AG08395 (cell line): ENCODE results near the gene C5AR2.
"Not testable (repeated sequence)": the region's sequence is repeated elsewhere in the genome, so short reads cannot be mapped to it uniquely, and the experiment has no call there.

Source experiments
- DNase-seq: peaks from one replicate; pipeline ENCODE4 v3.0.0; 2012; ENCODE audit warnings: mixed read lengths, low spot score

The C5AR2 gene

GRCh38 chr19:47323872-47324271 is 8.1 kb upstream of the C5AR2 start:
- no peak for DNase-seq

- no peak for DNase-seq
These were observed 7.5 kb upstream of the C5AR2 start for GRCh38 chr19:47324502-47324901.

DNA sequence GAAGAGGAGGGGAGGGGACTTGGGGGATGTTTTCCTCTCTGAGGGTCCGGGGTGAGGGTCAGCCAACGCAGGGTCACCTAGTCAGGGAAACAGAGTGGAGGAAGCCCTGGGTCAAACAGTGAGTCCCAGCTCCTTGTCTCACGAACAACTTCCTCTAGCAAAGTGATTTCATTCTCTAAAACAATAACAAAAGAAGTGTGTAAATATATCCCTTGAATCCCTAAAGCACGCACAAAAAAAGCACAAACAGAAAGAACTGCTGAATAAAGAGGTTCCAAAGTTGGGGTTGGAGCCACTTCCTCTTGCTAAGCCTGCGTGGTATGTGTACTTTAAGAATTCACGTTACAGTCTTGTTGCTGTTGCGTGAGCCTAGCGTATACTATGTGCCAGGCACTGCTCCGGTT is 1.5 kb upstream of the C5AR2 start:
- no peak for DNase-seq

GRCh38 chr19:47331490-47331889 is 485 bp upstream of the C5AR2 start:
- DNase-seq: no peak

DNA sequence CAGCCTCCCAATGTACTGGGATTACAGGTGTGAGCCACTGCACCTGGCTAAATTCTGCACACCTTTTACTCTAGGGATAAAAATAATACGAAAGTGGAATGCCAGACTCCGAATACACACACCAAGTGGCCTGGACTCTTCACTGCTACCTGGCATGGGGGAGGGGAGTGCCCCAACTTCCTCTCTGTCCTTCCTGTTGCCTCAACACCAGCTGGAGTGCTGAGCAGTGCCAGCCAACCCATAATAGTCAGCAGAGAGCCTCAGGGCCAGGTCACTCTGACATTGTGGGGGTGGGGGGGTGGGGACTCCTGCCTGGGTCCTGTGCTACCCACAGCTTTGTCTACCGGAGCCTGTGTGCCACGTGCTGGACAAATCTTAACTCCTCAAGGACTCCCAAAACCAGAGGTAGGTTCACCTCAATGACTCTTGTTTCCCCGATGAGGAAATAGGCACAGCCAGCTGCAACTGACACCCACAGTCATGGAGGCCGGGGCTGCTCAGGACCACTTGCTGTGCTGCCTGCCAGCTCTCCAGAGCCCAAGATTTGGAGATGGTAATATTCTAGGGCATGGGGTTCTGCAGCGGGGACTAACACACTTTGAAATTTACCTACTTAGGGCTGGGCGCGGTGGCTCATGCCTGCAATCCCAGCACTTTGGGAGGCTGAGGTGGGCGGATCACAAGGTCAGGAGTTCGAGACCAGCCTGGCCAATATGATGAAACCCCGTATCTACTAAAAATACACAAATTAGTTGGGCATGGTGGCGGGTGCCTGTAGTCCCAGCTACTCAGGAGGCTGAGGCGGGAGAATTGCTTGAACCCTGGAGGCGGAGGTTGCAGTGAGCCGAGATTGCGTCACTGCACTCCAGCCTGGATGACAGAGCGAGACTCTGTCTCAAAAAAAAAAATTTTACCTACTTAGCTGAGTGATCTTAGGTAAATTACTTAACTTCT is 5.1 kb downstream of the C5AR2 start:
- not testable (repeated sequence) for DNase-seq

DNA sequence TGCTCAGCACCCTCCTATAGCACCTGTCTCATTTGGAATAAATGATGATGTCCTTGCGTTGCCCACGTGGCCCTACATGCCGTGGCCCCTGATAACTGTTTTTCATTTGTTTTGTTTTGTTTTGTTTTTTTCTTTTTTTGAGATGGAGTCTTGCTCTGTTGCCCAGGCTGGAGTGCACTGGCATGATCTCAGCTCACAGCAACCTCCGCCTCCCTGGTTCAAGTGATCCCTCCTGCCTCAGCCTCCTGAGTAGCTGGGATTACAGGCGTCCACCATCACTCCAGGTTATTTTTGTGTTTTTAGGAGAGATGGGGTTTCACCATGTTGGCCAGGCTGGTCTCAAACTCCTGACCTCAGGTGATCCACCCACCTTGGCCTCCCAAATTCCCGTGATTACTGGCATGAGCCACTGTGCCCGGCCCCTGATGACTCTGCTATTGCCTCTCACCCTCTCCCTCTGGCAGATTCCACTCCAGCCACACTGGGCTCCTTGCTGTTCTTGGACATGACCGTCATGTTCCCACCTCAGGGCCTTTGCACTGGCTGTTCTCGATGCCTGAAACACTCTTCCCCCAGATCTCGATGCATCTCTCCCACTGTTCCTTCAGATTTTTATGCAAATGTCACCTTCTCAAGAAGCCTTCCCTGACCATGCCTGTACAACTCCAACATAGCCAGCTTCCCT is 7.4 kb downstream of the C5AR2 start:
- DNase-seq: no peak

GRCh38 chr19:47340477-47341208 is 8.7 kb downstream of the C5AR2 start:
- DNase-seq: no peak

- DNase-seq: no peak
These were observed 9.8 kb downstream of the C5AR2 start for GRCh38 chr19:47341734-47342133.

DNA sequence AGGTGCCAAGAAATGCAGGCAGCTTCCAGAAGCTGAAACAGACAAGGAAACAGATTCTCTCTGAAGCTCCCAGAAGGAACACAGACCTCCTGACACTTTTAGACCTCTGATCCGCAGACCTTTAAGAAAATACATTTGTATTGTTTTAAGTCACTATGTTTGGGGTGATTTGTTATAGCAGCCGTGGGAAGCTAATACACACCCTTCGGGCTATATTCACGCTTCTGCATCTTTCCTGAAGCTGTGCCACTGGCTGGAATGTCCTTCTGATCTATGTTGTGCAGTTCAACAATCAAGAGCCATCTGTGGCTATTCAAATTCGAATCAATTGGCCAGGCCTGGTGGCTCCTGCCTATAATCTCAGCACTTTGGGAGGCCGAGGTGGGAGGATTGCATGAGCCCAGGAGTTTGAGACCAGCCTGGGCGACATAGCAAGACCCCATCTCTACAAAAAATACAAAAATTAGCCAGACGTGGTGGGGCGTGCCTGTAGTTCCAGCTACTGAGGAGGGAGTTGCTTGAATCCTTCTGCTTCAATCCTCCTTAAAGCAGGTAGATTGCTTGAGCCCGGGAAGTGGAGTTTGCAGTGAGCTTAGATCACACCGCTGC is 11.3 kb downstream of the C5AR2 start:
- DNase-seq: no peak

DNA sequence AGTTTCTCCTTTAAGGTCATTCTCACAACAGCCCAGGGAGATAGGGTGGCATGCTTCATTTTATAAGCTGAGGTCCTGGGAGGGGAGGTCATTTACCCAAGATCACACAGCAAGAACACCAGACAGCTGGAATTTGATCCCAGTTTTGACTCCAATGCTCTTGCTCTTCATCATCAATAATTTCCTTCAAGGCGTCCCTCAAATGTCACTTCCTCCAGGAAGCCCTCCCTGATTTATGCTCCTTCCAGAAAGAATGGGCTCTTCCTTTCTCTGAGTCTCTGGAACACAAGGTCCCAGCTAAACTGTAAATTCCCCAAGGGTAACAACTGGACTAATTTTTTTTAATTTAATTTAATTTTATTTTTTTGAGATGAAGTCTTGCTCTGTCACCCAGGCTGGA is 12.4 kb downstream of the C5AR2 start:
- DNase-seq: no peak

GRCh38 chr19:47346024-47346423 is 14.0 kb downstream of the C5AR2 start:
- DNase-seq: not testable (repeated sequence)

DNA sequence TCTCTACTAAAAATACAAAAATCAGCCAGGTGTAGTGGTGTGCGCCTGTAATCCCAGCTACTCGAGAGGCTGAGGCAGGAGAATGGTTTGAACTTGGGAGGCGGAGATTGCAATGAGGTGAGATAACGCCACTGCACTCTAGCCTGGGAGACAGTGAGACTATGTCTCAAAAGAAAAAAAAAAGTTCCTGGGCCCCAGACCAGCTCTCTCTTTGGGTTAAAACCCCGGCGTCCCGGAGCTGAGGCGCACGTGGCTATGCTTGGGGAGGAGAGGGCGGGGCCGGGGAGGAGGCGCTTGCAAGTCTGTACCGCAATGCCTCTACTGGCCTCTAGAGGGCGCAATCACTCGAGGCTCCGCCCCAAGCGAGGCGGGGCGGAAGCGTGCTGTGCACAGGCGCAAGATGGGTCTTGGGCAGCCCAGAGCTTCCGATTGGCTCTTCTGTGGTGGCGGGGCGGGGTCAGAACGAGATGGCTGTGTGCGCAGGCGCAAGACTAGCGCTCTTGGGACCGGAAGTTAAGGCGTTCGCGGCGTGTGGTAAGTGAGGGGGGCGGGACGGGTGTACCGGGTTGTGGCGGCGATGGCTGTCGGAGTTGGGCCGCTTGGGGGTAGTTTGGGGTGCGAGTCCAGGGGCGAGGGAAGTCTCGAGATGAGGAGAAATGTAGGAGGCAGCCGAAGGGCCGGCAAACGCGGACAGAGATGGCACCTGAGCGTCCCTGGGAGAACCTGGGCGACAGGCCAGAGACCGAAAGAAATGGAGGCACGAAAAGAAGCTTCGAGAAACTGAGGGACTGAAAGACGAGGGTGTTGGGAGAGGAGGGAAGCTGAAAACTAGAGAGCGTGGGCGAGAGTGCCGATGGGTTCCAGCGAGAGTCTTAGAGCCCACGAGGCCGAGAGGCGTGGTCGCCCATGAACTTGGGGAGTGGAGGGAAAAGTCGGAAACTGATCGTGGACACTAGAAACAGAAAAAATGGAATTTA is 17.1 kb downstream of the C5AR2 start, which contains the start of gene DHX34:
Gene DHX34 (plus strand): TSS at position 497 of the 977 bp plus-strand sequence. CDS start 3,716 bp downstream, outside the sequence.
- DNase-seq: peak; percentile 100

- DNase-seq: no peak
These were observed 18.7 kb downstream of the C5AR2 start for GRCh38 chr19:47350630-47351029.

- DNase-seq: peak; percentile 37
These were observed 19.6 kb downstream of the C5AR2 start for GRCh38 chr19:47351548-47351947.

DNA sequence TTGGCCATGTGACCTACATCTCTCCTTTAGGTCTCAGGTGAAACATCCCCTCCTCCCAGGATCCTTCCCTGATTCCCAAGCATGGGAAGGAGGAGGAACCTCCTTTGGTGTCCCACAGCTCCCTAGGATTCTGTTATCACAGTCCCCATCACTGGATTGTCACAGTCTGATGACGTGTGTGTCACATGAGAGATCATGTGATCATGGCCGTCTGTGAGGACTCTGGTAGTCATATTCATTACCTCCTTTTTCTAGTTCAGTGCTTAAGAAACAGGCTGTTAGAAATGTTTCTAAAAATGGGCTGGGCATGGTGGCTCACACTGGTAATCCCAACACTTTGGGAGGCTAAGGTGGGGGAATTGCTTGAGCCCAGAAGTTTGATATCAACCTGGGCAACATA is 20.1 kb downstream of the C5AR2 start:
- no peak for DNase-seq

DNA sequence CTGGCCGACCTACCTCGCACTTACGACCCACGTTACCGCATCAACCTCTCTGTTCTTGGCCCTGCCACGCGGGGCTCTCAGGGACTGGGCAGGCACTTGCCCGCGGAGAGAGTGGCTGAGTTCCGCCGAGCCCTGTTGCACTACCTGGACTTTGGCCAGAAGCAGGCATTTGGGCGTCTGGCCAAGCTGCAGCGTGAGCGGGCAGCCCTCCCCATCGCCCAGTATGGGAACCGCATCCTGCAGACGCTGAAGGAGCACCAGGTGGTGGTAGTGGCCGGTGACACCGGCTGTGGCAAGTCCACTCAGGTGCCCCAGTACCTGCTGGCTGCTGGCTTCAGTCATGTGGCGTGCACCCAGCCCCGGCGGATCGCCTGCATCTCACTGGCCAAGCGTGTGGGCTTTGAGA is 21.3 kb downstream of the C5AR2 start:
- DNase-seq: no peak

DNA sequence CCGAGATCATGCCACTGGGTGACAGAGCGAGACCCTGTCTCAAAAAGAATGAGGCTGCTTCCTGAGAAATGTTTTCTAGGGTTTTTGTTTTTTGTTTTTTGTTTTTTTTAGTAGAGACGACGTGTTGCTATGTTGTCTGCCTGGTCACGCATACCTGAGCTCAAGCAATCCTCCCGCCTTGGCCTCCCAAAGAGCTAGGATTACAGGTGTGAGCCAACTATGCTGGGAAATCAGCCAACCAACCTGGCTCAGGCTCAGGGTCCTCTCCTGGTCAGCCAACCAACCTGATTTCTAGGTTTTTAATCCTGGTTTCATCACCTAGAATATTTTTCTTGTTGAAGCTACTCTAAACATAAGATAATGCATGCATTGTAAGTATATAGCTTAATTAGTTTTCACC is 24.9 kb downstream of the C5AR2 start:
- DNase-seq: no peak

GRCh38 chr19:47357788-47358680 is 26.1 kb downstream of the C5AR2 start:
- DNase-seq: no peak

DNA sequence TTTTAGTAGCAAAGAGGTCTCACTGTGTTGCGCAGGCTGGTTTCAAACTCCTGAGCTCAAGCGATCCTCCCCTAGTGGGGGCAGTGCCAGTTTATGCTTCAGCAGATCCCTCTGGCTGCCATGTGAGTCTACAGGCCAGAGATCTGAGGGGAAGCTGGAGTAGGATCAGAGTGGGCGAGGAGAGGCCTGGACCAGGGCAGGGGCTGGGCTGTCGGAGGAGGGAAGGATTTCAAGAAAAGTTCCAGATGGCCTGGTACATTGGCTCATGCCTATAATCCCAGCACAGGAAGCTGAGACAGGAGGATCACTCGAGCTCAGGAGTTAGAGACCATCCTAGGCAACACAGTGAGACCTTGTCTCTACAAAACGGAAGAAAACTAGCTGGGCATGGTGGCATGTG is 27.0 kb downstream of the C5AR2 start:
- no peak for DNase-seq

DNA sequence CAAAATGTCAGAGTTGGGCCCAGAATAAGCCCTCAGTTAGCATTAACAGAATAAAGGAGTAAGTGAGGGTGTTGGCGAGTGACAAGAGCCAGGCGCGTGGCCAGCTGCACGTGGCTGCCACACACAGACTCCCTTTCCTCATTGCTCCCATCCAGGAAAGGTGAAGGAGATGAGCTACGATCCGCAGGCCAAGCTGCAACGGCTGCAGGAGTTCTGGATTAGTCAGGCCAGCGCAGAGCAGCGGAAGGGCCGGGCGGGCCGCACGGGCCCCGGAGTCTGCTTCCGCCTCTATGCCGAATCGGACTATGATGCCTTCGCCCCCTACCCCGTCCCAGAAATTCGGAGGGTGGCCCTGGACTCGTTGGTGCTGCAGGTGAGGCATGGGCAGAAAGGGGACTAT is 30.3 kb downstream of the C5AR2 start:
- DNase-seq: no peak
